ENCODE results near the gene DLGAP3.
A peak's percentile ranks its signal among the peaks of the same experiment; 100 is the strongest.

DLGAP3 gene

GRCh38 chr1:34900775-34901502, 28.5 kb downstream of the DLGAP3 start:
- Histone ChIP-seq H3K9ac (ENCODE audit: low read length) (no peak overlapping the region), H3K9me3 (ENCODE audit: control insufficient read depth, insufficient read depth, low read depth, low read length) (no peaks in the 10 kb centered on the region), H3K27me3 (ENCODE audit: control insufficient read depth, insufficient read depth, low read length) (peaks cover 10% of the 10 kb centered on the region; the same call in 1 of the 2 replicates), H3K36me3 (ENCODE audit: control insufficient read depth, insufficient read depth, low read length) (no peaks in the 10 kb centered on the region), H3K4me3 (ENCODE audit: low read depth, low read length) (no peak overlapping the region), H3K27ac (ENCODE audit: low read depth, low read length) (no peak overlapping the region), H3K4me1 (ENCODE audit: control insufficient read depth, insufficient read depth, low read length) (no peaks in the 10 kb centered on the region)

GRCh38 chr1:34899906-34900305, 29.5 kb downstream of the DLGAP3 start:
- Histone ChIP-seq H3K27me3 (ENCODE audit: control insufficient read depth, insufficient read depth, low read length) (peaks cover 10% of the 10 kb centered on the region; the same call in 1 of the 2 replicates), H3K4me3 (ENCODE audit: low read depth, low read length) (no peak overlapping the region), H3K36me3 (ENCODE audit: control insufficient read depth, insufficient read depth, low read length) (no peaks in the 10 kb centered on the region), H3K4me1 (ENCODE audit: control insufficient read depth, insufficient read depth, low read length) (no peaks in the 10 kb centered on the region), H3K9ac (ENCODE audit: low read length) (no peak overlapping the region), H3K27ac (ENCODE audit: low read depth, low read length) (no peak overlapping the region), H3K9me3 (ENCODE audit: control insufficient read depth, insufficient read depth, low read depth, low read length) (no peaks in the 10 kb centered on the region)

- Histone ChIP-seq H3K36me3 (ENCODE audit: control insufficient read depth, insufficient read depth, low read length) (no peaks in the 10 kb centered on the region), H3K27me3 (ENCODE audit: control insufficient read depth, insufficient read depth, low read length) (peaks cover 10% of the 10 kb centered on the region; the same call in 1 of the 2 replicates), H3K9ac (ENCODE audit: low read length) (no peak overlapping the region)
Observed at GRCh38 chr1:34899471-34899870, 30.0 kb downstream of the DLGAP3 start.

GRCh38 chr1:34898330-34898761, 31.1 kb downstream of the DLGAP3 start:
- no peaks in the 10 kb centered on the region for H3K36me3 ChIP-seq (ENCODE audit: control insufficient read depth, insufficient read depth, low read length)
- H3K4me1 ChIP-seq (ENCODE audit: control insufficient read depth, insufficient read depth, low read length): no peaks in the 10 kb centered on the region
- H3K27me3 ChIP-seq (ENCODE audit: control insufficient read depth, insufficient read depth, low read length): peaks cover 10% of the 10 kb centered on the region; the same call in 1 of the 2 replicates
- no peak overlapping the region for H3K27ac ChIP-seq (ENCODE audit: low read depth, low read length)
- H3K4me3 ChIP-seq (ENCODE audit: low read depth, low read length): no peak overlapping the region
- no peak overlapping the region for H3K9ac ChIP-seq (ENCODE audit: low read length)
- no peaks in the 10 kb centered on the region for H3K9me3 ChIP-seq (ENCODE audit: control insufficient read depth, insufficient read depth, low read depth, low read length)

More at GRCh38 chr1:34899471-34899870, 30.0 kb downstream of the DLGAP3 start:
- Histone ChIP-seq H3K9me3 (ENCODE audit: control insufficient read depth, insufficient read depth, low read depth, low read length) (no peaks in the 10 kb centered on the region), H3K4me1 (ENCODE audit: control insufficient read depth, insufficient read depth, low read length) (no peaks in the 10 kb centered on the region), H3K4me3 (ENCODE audit: low read depth, low read length) (no peak overlapping the region), H3K27ac (ENCODE audit: low read depth, low read length) (no peak overlapping the region)

GRCh38 chr1:34896612-34897011, 32.8 kb downstream of the DLGAP3 start:
- no peaks in the 10 kb centered on the region for H3K4me1 ChIP-seq (ENCODE audit: control insufficient read depth, insufficient read depth, low read length)
- H3K36me3 ChIP-seq (ENCODE audit: control insufficient read depth, insufficient read depth, low read length): no peaks in the 10 kb centered on the region
- H3K9ac ChIP-seq (ENCODE audit: low read length): no peak overlapping the region
- peaks cover 8% of the 10 kb centered on the region; the same call in 1 of the 2 replicates for H3K9me3 ChIP-seq (ENCODE audit: control insufficient read depth, insufficient read depth, low read depth, low read length)
- no peak overlapping the region for H3K4me3 ChIP-seq (ENCODE audit: low read depth, low read length)
- no peak overlapping the region for H3K27ac ChIP-seq (ENCODE audit: low read depth, low read length)
- peaks cover 4% of the 10 kb centered on the region; the same call in 1 of the 2 replicates for H3K27me3 ChIP-seq (ENCODE audit: control insufficient read depth, insufficient read depth, low read length)

- no peaks in the 10 kb centered on the region for H3K4me1 ChIP-seq (ENCODE audit: control insufficient read depth, insufficient read depth, low read length)
- H3K36me3 ChIP-seq (ENCODE audit: control insufficient read depth, insufficient read depth, low read length): no peaks in the 10 kb centered on the region
- H3K4me3 ChIP-seq (ENCODE audit: low read depth, low read length): no peak overlapping the region
- no peak overlapping the region for H3K9ac ChIP-seq (ENCODE audit: low read length)
- peaks cover 8% of the 10 kb centered on the region; the same call in 1 of the 2 replicates for H3K9me3 ChIP-seq (ENCODE audit: control insufficient read depth, insufficient read depth, low read depth, low read length)
- peaks cover 44% of the 10 kb centered on the region for H3K27me3 ChIP-seq (ENCODE audit: control insufficient read depth, insufficient read depth, low read length)
- no peak overlapping the region for H3K27ac ChIP-seq (ENCODE audit: low read depth, low read length)
Observed at GRCh38 chr1:34889705-34890104, 39.7 kb downstream of the DLGAP3 start.

- Histone ChIP-seq H3K9me3 (ENCODE audit: control insufficient read depth, insufficient read depth, low read depth, low read length) (peaks cover 7% of the 10 kb centered on the region; the same call in 1 of the 2 replicates), H3K27ac (ENCODE audit: low read depth, low read length) (no peak overlapping the region), H3K9ac (ENCODE audit: low read length) (no peak overlapping the region), H3K27me3 (ENCODE audit: control insufficient read depth, insufficient read depth, low read length) (peaks cover 65% of the 10 kb centered on the region), H3K4me3 (ENCODE audit: low read depth, low read length) (no peak overlapping the region), H3K4me1 (ENCODE audit: control insufficient read depth, insufficient read depth, low read length) (no peaks in the 10 kb centered on the region), H3K36me3 (ENCODE audit: control insufficient read depth, insufficient read depth, low read length) (no peaks in the 10 kb centered on the region)
Observed at GRCh38 chr1:34887593-34887992, 41.9 kb downstream of the DLGAP3 start.

GRCh38 chr1:34885405-34886247, 43.8 kb downstream of the DLGAP3 start:
- Histone ChIP-seq H3K4me1 (ENCODE audit: control insufficient read depth, insufficient read depth, low read length) (no peaks in the 10 kb centered on the region), H3K36me3 (ENCODE audit: control insufficient read depth, insufficient read depth, low read length) (no peaks in the 10 kb centered on the region), H3K27me3 (ENCODE audit: control insufficient read depth, insufficient read depth, low read length) (peaks cover 65% of the 10 kb centered on the region), H3K9ac (ENCODE audit: low read length) (peak overlapping the region; percentile 42), H3K27ac (ENCODE audit: low read depth, low read length) (no peak overlapping the region), H3K4me3 (ENCODE audit: low read depth, low read length) (peak overlapping the region; percentile 60), H3K9me3 (ENCODE audit: control insufficient read depth, insufficient read depth, low read depth, low read length) (no peaks in the 10 kb centered on the region)

GRCh38 chr1:34884961-34885360, 44.5 kb downstream of the DLGAP3 start:
- H3K36me3 ChIP-seq (ENCODE audit: control insufficient read depth, insufficient read depth, low read length): no peaks in the 10 kb centered on the region
- no peak overlapping the region for H3K27ac ChIP-seq (ENCODE audit: low read depth, low read length)
- H3K4me1 ChIP-seq (ENCODE audit: control insufficient read depth, insufficient read depth, low read length): no peaks in the 10 kb centered on the region
- H3K27me3 ChIP-seq (ENCODE audit: control insufficient read depth, insufficient read depth, low read length): peaks cover 65% of the 10 kb centered on the region
- peak overlapping the region; percentile 60 for H3K4me3 ChIP-seq (ENCODE audit: low read depth, low read length)
- H3K9me3 ChIP-seq (ENCODE audit: control insufficient read depth, insufficient read depth, low read depth, low read length): no peaks in the 10 kb centered on the region
- no peak overlapping the region for H3K9ac ChIP-seq (ENCODE audit: low read length)

GRCh38 chr1:34884536-34884935, 44.9 kb downstream of the DLGAP3 start:
- Histone ChIP-seq H3K36me3 (ENCODE audit: control insufficient read depth, insufficient read depth, low read length) (no peaks in the 10 kb centered on the region), H3K27me3 (ENCODE audit: control insufficient read depth, insufficient read depth, low read length) (peaks cover 65% of the 10 kb centered on the region), H3K9ac (ENCODE audit: low read length) (no peak overlapping the region), H3K4me3 (ENCODE audit: low read depth, low read length) (peak overlapping the region; percentile 60), H3K4me1 (ENCODE audit: control insufficient read depth, insufficient read depth, low read length) (no peaks in the 10 kb centered on the region), H3K9me3 (ENCODE audit: control insufficient read depth, insufficient read depth, low read depth, low read length) (no peaks in the 10 kb centered on the region), H3K27ac (ENCODE audit: low read depth, low read length) (no peak overlapping the region)

- Histone ChIP-seq H3K9ac (ENCODE audit: low read length) (no peak overlapping the region), H3K9me3 (ENCODE audit: control insufficient read depth, insufficient read depth, low read depth, low read length) (no peaks in the 10 kb centered on the region), H3K36me3 (ENCODE audit: control insufficient read depth, insufficient read depth, low read length) (no peaks in the 10 kb centered on the region), H3K4me1 (ENCODE audit: control insufficient read depth, insufficient read depth, low read length) (no peaks in the 10 kb centered on the region), H3K27ac (ENCODE audit: low read depth, low read length) (no peak overlapping the region), H3K27me3 (ENCODE audit: control insufficient read depth, insufficient read depth, low read length) (peaks cover 17% of the 10 kb centered on the region), H3K4me3 (ENCODE audit: low read depth, low read length) (no peak overlapping the region; the same call in 1 of the 2 replicates)
Observed at GRCh38 chr1:34879230-34879629, 50.2 kb downstream of the DLGAP3 start.
